Measurements from ENCODE around the gene SFXN5.

SFXN5 gene

GRCh38 chr2:73063909-73064875 lies 7.3 kb downstream of the SFXN5 start:
- TF ChIP-seq FOXP2 (optimal IDR thresholded peaks at IDR 0.05; ENCODE audit: borderline replicate concordance, extremely low read depth, extremely low read length, insufficient read depth) (no peak), POLR2AphosphoS5 (IDR thresholded peaks at IDR 0.05; ENCODE audit: low read depth, low read length) (no peak), TAF1 (IDR thresholded peaks at IDR 0.05; ENCODE audit: borderline replicate concordance, insufficient read depth, low read length) (no peak)

- TF ChIP-seq FOXP2 (optimal IDR thresholded peaks at IDR 0.05; ENCODE audit: borderline replicate concordance, extremely low read depth, extremely low read length, insufficient read depth) (no peak), POLR2AphosphoS5 (IDR thresholded peaks at IDR 0.05; ENCODE audit: low read depth, low read length) (no peak), SIN3A (IDR thresholded peaks at IDR 0.05; ENCODE audit: borderline replicate concordance, insufficient read depth, low read length) (no peak), TAF1 (IDR thresholded peaks at IDR 0.05; ENCODE audit: borderline replicate concordance, insufficient read depth, low read length) (no peak), REST (IDR thresholded peaks at IDR 0.05; ENCODE audit: insufficient read depth in 1 of 2, low read depth in 2 of 2, low read length in 2 of 2) (no peak)
Observed at GRCh38 chr2:73063472-73063871, 8.0 kb downstream of the SFXN5 start.

GRCh38 chr2:73059106-73059505 lies 12.4 kb downstream of the SFXN5 start:
- TF ChIP-seq REST (IDR thresholded peaks at IDR 0.05; ENCODE audit: insufficient read depth in 1 of 2, low read depth in 2 of 2, low read length in 2 of 2): no peak
- TF ChIP-seq SIN3A (IDR thresholded peaks at IDR 0.05; ENCODE audit: borderline replicate concordance, insufficient read depth, low read length): no peak
- no peak for TF ChIP-seq POLR2AphosphoS5 (IDR thresholded peaks at IDR 0.05; ENCODE audit: low read depth, low read length)
- TF ChIP-seq FOXP2 (optimal IDR thresholded peaks at IDR 0.05; ENCODE audit: borderline replicate concordance, extremely low read depth, extremely low read length, insufficient read depth): no peak
- TF ChIP-seq TAF1 (IDR thresholded peaks at IDR 0.05; ENCODE audit: borderline replicate concordance, insufficient read depth, low read length): no peak

- TF ChIP-seq TAF1 (IDR thresholded peaks at IDR 0.05; ENCODE audit: borderline replicate concordance, insufficient read depth, low read length) (no peak), SIN3A (IDR thresholded peaks at IDR 0.05; ENCODE audit: borderline replicate concordance, insufficient read depth, low read length) (no peak), REST (IDR thresholded peaks at IDR 0.05; ENCODE audit: insufficient read depth in 1 of 2, low read depth in 2 of 2, low read length in 2 of 2) (no peak), POLR2AphosphoS5 (IDR thresholded peaks at IDR 0.05; ENCODE audit: low read depth, low read length) (no peak), FOXP2 (optimal IDR thresholded peaks at IDR 0.05; ENCODE audit: borderline replicate concordance, extremely low read depth, extremely low read length, insufficient read depth) (no peak)
Observed at GRCh38 chr2:73054980-73055379, 16.5 kb downstream of the SFXN5 start.

GRCh38 chr2:73053316-73054114 lies 18.0 kb downstream of the SFXN5 start:
- TF ChIP-seq POLR2AphosphoS5 (IDR thresholded peaks at IDR 0.05; ENCODE audit: low read depth, low read length) (no peak), REST (IDR thresholded peaks at IDR 0.05; ENCODE audit: insufficient read depth in 1 of 2, low read depth in 2 of 2, low read length in 2 of 2) (no peak), SIN3A (IDR thresholded peaks at IDR 0.05; ENCODE audit: borderline replicate concordance, insufficient read depth, low read length) (no peak), FOXP2 (optimal IDR thresholded peaks at IDR 0.05; ENCODE audit: borderline replicate concordance, extremely low read depth, extremely low read length, insufficient read depth) (no peak), TAF1 (IDR thresholded peaks at IDR 0.05; ENCODE audit: borderline replicate concordance, insufficient read depth, low read length) (no peak)

All from PFSK-1 (cell line).